Measurements from ENCODE around the gene CMTM4.

CMTM4 gene

DNA sequence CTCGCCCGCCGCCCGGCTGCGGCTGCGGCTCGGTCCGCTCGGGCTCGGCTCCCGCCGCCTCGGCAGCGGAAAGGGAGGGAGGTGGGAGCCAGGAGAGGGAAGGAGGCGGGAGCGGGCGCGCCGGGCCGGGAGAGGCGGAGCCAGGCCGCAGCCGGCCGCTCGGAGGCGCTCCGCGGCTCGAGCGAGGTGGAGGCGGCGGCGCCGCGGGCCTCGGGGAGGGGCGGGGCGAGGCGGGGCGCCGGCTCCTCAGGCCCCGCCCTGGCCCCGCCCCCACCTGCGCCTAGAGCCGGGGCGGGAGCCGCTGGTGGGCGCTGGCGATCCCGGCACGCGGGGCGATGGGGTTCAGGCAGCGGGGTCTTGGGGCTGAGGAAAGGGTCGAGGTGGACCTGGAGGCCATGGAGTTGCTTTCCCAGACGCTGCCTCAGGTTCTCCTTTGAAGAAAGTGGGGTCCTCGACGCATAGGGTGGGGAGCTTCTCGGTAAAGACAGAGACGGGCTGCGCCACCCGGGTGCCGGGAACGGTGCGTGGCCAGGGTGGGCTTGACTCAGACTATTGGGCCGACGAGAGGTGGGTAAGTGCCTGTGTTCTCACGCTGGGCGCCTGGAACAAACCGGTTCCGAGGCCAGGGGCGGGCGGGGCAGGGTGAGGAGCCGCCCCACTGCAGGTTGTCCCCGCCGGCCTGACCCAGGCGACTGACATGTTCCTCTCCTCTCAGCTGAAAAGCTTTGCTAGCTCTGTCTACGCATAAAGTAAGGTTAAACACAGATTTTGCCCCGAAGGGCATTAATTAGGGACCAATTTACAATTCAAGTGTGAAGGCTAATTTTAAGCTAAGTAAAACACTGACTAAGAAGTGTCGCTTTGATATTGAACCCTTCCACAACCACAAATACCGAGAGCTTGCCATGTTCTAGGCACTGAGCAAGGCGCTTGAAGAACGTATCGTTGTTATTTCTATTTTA lies at the start of gene CMTM4:
Gene CMTM4 (minus strand): TSS at position 75 of the 962 bp plus-strand sequence. CDS start 218 bp downstream, outside the sequence.
- DNase-seq, result peak; percentile 49 to 80 (median 69)

DNA sequence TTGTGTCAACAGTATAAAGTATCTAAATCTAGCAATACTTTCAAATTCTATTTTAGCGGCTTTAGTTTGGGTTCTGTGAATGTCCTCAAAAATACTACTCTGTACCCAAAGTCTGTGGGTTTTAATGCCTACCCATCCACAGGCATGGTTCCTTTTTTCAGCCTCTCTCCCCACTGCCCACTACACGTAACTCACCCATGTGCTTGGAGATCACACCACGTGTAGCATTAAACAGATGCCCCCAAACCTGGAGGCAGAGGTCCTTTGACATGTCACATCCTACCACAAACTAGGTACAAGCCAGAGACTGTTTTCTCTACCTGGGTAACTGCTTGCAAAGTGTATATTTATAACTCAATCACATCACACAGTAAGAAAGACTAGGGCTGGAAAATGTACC lies 49.5 kb upstream of the CMTM4 start:
- no peak for DNase-seq

DNA sequence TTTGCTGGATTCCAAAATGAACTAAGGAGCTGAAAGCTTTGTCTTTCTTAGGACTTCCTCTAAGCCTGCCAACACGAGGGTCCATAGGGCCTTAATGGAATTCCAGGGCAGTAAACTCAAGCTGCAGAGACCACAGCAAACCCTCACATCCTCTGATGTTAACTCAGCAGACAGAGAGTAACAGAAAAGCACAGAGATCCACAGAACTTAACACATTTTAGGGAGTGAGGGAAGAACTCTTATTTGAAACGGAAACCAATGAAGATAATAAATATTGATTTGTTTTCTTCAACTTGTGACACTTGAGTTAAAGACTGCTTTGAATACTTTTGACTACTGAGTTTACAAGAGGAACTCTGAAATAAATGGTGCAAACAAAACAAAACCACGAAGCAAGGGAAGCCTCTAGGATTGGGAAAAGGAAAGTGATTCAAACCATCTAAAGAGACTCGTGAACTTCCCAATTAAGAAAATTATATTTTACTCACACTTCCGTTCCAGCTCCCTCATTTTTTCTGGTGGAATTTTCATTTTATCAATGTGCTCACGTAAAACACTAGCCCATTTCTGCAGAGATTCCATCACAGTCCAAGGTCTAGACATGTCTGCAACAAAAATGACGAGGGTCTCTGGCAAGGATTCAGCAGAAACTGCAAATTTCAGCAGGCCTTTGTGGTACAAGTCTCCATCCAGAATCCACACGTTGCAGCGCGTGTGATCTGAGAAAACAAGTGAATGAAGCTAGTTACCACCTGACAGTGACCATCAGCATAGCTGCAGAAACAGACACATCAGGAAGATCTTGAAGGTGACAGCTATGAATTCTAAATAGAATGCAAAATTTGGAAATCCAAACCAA lies 45.6 kb upstream of the CMTM4 start:
- no peak for DNase-seq

DNA sequence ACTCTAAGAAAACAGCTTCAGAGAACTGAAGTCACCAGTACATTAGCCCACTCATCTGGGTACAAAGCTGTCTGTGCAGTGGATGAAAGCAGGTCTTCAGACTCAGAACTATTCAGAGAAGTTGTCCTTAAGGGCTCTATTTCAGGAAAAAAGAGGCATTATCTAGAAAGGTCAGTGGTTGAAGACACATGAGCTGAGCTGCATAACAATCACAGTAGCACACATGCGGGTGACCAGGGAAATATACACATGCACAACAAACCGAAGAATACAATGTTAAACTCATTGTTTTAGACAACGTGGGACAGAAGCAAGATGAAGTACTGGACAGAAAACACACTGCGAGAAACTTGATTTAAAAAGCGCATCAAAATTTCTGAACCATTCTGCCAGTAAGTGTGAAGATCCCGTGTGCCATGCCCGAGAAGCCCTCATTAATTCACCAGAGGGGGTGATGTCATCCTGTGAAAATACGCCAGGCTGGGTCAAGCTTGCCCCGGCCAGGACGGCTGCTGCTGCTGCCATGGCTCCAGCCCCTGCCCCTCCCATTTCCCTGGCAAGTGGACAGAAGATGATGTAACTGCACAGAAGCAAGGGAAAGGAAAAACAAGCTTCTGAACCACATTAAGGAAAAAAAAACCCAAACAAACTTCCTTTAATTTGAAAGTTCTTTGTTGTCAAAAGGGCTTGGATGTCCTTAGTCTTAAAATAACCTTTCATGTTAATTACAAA lies 44.8 kb upstream of the CMTM4 start:
- no peak for DNase-seq

DNA sequence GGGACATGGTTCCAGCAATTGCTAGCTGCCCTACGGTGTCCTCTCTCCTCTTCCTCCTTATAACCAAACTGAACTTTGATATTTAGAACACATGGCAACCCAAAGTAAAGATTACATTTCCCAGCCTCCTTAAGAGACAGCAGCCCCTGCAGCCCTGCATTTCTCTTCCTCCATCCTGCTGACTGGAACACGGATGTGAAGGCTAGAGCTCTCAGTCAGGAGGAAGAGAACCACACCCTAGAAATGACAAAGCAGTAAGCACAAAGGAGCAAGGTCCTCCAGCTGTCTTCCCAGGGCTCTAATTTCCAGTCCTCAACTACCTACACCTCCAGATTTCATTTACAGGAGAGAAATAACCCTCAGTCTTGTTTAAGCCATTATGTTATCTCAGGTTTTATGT lies 44.0 kb upstream of the CMTM4 start:
- DNase-seq, result no peak

DNA sequence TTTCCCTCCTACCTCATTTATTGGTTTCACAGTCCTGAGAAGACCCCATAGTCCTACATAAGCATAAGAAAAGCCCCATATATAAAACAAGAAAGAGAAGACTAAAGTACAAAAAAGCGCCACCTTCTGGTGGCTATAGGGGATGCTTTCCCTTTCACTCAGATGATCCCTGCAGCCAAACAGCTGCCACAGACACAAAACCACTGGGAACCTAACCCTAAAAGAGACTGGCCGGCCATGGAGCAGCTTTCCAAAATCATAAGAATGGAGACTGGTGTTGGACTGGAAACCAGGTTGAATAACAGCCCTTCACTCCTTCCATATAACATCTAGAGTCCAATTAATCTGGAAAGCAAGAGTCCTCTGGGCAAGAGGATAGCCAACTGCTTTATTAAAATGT lies 43.5 kb upstream of the CMTM4 start:
- peak in 3 of 6 experiments; percentile 1 to 19 (median 8) for DNase-seq

DNA sequence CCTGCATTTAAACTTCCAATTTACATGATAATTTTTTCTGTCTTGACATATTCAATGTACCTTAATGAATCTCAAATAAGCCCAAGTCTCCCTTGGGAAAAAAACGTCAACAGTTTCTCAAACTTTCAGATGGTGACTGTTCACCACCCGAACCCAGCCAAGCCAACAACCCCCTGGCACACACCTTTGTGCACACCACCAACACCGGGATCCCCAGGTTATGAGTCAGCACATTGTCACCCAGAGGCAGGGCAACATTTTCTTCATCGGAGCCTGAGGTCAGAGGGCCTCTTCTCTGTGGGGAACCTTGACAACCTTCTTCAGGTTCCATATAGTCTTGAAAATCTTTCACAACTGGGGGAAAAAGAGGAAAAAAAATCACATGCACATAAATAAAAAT lies 39.3 kb upstream of the CMTM4 start:
- DNase-seq, result no peak

DNA sequence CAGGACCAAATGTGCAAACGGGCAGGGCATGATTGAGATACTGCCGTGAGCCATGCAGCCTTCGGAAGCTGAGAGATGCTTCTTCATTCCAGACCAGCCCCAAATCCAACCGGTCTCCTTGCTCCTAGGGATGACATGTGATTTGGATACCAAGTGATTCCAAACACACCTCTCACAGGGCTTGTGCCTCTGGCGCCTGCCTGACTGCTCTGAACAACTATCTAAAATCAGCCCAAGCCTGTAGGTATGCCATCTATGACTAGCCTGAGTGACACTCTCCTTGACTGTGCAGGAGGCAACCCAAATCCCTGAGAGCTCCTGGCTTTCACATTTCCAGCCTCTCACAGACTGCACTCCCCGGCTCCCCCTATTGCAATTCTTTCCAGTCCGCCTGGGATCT lies 34.6 kb upstream of the CMTM4 start:
- no peak for DNase-seq

DNA sequence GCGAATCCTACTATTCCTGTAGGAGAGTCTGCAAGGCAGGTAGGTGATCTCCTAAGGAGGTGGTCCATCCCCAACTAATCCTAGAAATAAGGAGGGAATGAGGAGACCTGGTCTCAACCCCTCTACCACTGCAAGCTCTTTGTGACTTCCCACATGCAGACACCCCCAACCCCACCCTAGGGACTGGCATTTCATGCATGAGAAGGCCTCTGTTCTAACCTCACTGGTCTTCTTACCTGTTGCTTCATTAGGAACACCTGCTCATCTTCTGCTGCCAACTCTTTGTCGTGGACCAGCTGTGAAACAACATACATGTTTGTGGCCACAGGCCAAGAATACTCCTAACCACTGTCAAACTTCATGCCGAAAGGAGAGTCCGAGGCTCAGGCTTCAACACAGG lies 32.3 kb upstream of the CMTM4 start:
- DNase-seq, result no peak

DNA sequence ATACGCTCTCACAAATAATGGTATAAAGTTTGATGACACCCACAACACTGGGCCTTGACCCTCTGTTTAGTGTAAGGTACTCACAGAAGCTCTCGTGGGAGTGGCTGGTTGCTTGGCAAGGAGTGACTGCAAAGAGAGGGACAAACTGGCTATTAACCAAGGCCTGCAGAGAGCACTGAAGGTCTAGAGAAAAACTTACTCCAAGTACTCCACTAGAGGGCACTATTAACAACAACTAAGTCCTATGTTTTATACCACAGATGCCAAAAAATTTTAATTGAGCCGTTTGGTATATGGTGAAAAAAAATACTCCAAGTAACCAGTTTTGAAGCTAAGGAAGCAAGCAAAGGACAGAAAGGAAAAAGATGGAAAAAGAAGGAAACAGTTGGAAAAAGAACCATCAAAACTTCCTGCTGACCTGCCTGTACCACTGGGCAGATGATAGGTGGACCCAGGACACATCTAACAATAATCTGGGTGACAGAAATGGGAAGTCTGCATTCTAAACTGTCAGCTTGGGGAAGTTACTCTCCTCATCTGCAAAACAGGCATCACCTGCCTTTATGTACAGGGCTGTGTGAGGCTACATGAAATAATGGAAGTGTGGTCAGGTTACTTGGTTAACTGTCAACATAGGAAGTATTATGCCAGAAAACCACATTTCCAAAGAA lies 31.7 kb upstream of the CMTM4 start:
- DNase-seq, result peak in 3 of 6 experiments; percentile 3 to 56 (median 46)

DNA sequence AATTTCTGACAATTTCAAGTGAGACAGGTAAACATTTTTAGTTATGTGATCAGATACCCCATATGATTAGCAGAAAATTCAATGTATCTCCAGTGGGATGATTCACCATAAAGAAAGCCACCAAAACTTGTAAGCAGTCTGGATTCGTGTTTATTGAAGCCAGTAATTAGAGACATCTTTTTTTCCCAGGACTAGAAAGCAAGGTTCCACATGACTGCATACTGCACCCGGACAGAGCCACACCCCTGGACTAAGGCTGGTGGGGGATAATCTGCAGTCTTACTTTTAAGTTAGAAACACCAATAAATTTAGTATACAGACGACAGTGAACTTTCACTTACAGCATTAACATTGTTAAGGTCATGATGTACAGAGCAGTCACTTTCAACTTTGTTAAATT lies 24.2 kb upstream of the CMTM4 start:
- DNase-seq, result no peak

DNA sequence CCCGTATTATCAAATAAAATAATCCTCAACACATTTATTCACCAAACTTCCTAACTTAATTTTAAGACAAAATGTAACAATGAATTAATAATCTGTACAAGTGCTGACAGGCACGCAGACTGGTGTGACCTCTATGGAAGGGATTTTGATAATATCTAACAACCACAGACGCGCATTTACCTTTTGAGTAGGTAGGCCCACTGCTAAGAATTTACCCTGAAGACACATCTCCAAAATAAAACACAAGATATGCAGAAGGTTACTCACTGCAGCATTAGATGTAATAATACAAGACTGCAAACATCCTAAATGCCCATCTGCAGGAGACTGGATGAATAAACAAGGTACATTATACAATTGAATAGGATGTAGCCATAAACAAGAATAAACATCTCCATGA lies 22.7 kb upstream of the CMTM4 start:
- DNase-seq, result no peak

DNA sequence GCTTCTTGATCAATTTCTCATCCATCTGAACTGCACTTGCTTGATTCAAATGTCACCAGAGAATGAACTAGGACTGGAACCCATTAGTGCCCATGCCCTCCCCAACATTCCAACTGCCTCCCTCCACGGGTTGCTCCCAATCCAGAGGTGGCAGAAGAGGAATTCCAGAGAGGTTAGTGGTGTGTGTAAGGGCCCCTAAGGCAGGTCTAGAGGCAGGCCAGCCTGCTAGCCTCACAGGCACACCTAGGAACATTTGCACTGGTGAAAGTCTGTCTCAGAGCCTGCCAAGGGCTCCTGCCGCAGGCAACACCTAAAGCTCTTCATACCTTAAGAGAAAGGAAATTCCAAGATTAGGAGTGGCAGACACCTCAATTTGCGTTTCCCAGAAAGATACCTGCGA lies 21.2 kb upstream of the CMTM4 start:
- no peak for DNase-seq

DNA sequence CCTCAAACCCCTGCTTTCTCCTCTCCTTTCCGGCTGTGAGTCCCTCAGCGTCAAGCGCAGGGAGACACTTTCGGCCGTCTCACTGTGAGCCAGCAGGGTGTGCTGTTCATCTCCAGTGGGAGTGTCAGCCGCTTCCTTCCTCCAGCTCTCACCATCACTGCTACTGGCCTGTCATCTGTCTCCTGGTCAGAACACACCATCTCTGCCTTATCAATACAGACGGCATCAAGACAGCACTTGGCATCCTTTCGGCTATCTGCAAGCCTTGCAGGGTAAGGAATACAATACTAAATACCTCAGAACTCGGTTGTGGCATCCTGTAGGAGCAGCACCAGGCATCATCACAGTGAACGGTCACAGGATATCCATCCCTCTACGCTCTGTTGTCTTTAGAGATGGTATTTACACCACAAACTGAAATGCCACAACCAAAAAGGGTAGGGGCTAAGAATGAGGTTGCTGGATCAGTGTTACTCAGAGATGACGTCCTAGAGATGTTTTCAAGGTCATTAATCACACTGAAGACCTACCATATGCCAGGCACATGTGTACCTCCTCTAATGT lies 20.7 kb upstream of the CMTM4 start:
- DNase-seq, result no peak

DNA sequence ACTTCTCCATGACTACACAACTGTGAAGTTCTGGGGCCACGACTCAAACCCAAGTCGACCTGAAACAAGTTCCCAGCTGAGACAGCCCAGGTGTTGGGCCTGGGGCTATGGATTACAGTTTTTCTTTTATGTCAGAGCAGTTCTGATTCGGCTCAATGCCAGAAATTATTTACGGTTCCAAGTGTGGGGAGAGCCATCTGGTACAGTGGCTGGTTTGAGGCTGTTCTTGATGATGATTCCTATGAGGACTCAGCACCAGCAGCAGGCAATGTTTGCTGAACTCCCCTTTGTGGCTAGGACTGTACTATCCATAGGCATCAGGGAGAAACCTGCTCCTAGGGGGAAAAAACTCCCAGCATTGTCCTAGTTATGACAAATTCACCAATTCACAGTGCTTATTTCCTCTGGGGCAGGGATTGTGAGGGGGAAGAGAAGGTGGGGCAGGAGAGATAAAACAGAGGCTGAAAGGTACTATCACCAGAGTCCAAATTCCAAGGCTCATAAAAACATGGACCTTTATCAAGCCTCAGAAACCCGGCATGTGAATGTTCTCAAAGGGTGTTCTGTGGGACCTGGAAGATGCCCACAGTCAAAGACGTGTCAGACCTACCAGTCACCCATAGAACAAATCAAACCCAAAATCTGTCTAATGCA lies 18.2 kb upstream of the CMTM4 start:
- no peak for DNase-seq

DNA sequence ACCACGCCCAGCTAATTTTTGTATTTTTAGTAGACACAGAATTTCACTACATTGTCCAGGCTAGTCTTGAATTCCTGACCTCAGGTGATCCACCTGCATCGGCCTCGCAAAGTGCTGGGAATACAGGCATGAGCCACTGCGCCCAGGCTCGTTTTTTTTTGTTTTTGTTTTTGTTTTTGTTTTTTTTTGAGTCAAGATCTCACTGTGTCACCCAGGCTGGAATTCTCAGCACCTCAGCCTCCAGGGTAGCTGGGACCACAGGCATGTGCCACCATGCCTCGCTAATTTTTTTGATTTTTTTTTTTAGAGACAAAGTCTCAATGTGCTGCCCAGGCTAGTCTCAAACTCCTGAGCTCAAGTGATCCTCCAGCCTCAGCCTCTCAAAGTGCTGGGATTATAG lies 17.5 kb upstream of the CMTM4 start:
- no peak for DNase-seq

DNA sequence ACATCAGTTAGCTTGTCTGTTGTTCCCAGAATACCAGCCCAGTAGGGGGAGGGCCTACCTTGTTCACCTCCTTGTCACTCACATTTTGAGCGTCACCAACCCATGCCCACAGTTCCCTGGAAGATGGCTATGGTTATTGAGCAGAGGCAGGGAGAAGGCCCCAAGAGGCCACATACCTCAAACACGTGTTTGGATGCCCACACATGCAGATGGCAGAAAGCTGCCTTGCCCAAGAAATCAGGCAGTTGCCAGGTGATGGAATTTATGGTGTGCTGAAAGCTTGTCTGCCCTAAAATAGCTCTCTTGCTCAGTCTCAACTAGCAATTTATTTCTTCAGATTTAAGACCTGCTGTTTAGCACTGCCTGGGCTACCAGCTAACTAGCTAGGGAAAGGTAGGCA lies 16.5 kb upstream of the CMTM4 start:
- no peak for DNase-seq

DNA sequence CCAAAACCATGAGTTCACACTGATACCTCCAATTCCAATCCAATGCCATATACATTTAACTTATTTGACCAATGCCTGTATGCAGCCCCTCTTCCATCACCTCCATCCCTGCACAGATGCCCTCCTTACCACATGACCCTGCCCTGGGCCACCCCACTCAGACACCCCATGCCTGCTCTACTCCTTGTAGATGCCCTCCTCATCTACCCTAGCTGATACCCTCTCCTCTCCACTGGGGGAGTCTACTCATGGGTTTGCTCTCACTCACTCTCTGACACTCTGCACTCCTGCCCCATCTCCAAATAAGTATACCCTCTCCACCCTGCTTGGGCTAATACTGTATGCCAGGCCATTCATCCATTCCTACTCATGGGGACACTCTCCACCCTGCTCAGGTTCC lies 16.0 kb upstream of the CMTM4 start:
- no peak for DNase-seq

DNA sequence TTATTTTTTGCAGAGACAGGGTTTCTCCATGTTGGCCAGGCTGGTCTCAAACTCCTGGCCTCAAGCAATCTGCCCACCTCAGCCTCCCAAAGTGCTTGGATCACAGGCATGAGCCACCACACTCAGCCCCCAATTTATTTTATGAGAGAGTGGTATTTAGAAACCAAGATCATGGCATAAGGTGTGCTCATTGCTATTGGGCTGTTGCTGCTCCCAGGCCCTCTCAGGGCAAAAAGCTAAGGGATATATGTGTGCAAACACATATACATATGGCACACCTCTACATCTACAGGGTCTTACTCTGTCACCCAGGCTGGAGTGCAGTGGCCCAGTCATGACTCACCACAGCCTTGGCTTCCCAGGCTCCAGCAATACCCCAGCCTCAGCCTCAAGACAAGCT lies 15.0 kb upstream of the CMTM4 start:
- no peak for DNase-seq

DNA sequence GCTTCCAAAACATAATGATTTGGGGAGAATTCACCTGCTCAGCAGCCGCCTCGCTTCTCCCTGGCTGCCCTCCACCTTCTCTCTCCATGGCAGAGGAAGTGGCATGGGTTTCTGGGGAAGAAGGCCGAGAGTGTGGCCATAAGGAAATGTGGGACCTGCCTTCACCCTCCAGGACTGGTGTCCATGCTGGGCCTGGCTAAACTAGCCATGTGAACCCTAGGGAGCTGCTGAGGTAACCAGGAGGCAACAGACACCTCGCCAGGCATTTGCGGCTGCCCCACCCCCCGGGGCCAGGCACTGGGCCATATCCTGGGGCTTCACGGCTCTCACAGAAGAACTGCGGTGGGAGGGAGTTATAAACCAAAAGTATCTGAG lies 9.9 kb upstream of the CMTM4 start:
- DNase-seq, result no peak

DNA sequence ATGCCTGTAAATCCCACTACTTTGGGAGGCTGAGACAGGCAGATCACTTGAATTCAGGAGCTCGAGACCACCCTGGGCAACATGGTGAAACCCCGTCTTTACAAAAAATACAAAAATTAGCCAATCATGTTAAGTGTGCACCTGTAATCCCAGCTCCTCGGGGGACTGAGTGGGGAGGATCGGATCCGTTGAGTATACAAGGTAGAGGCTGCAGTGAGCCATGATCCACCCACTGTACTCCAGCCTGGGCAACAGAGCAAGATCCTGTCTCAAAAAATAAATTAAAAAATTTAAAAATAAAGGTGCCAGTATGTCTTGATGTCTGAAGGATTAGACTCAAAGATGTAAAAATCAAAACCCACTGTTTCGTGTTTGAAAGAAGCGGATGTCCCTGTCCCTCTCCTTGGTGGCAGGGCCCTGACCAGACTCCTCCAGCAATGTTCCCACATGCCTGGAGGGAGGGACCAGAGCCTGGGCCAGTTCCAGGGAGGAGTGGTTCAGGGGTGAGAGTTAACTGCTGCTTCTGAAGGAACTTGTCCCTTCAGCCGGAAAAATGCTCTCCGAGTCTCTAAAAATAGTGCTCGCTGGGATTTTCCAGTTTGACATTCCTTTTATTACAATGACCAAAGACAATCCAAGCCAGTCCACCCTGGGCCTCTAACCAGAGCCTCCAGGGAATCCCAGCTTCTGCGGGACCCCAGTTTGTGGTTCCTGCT lies 9.4 kb upstream of the CMTM4 start:
- no peak for DNase-seq

All from stimulated activated naive CD4-positive, alpha-beta T cell (primary cell).